CD4-positive, alpha-beta T cell treated with Interleukin-1 beta for 1 hour (primary cell): ENCODE results near the gene ARHGEF7.

Experiments used
- DNase-seq, 2 donors: peaks; one replicate each; pipeline ENCODE4 v3.0.0-alpha.2; 2020 to 2022

The ARHGEF7 gene

DNA sequence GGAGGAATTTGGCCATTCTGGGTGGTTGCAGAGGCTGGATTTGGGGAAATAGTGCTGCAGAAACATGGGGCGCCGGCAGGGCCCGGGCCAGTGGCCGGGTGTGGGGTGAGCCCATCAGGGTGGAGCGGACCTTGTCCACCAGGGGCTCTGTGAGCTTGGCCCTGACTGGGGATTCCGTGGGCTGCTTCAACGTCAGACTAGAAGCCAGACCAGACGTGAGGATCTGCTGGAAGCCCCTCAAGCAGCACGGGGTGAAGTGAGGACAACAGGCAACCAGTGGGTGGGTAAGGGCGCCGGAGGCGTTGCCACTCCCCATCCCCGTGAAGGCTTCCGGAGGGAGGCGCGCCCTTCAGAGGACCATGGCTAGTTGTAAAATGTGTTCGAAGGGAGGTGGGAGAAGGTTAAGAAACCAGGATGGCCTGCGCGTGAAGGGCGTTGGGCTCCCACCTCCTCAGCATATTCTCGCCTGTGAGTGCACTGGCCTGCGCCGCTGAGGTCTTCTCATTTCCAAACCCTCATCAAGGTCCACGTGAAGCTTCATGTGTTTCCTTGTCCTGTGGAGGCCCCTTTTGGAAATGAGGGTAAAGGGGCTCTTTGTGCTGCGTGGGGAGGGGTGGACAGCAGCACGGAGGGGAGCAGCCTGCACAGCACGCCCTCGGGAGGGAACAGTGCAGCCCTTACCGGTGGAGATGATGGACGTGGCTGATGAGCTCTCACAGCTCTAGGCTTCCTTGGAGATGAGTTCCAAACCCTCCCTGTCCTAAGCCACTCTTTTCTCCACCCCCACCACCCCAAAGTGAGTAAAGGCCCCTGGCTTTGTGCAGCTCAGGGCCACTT lies 213.7 kb downstream of the ARHGEF7 start:
- no peak for DNase-seq

GRCh38 chr13:111329641-111330040 lies 214.5 kb downstream of the ARHGEF7 start:
- DNase-seq = no peak

GRCh38 chr13:111330066-111330610 lies 215.0 kb downstream of the ARHGEF7 start:
- no peak for DNase-seq

DNA sequence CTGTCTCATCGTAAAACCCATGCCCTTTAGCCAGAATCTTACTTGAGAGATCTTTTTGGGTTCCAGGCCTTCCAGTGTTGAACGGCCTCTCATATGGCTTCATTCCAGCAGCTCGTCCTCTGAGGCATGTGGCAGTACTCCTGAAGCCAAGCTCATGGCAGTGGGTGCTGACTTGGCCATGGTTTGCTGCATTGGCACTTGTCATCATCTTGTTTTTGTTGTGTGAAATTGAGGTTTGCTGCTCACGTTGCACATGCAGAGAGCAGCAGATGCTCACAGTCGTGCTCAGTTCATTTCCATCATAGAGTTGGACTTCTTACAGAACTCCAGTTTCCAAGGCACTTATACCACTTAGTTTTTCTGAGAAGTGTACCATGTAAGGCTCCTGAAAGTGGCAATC lies 220.2 kb downstream of the ARHGEF7 start:
- DNase-seq = no peak

GRCh38 chr13:111336666-111337065 lies 221.6 kb downstream of the ARHGEF7 start:
- no peak for DNase-seq

GRCh38 chr13:111337206-111337605 lies 222.1 kb downstream of the ARHGEF7 start:
- no peak for DNase-seq

DNA sequence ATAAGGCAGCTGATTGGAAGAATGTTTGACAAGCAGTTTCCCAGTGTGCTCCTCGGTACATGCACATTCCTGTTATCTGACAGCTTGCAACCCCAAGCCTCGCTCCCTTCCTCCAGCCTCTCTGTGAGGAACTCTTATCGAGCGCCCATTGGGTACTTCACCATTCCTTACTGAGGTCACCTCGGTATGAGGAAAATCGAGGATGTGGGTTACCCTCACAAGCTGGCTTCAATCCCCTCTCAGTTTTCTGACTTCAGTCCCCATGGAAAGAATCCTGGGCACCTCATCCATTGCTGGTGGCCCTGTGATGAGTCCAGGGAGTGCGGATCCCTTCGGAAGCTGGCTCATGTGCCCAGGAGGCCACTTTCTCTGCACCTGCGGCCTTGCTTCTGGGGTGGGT lies 222.6 kb downstream of the ARHGEF7 start:
- DNase-seq = no peak

- DNase-seq = no peak
Observed at GRCh38 chr13:111338841-111339240, 223.7 kb downstream of the ARHGEF7 start.

DNA sequence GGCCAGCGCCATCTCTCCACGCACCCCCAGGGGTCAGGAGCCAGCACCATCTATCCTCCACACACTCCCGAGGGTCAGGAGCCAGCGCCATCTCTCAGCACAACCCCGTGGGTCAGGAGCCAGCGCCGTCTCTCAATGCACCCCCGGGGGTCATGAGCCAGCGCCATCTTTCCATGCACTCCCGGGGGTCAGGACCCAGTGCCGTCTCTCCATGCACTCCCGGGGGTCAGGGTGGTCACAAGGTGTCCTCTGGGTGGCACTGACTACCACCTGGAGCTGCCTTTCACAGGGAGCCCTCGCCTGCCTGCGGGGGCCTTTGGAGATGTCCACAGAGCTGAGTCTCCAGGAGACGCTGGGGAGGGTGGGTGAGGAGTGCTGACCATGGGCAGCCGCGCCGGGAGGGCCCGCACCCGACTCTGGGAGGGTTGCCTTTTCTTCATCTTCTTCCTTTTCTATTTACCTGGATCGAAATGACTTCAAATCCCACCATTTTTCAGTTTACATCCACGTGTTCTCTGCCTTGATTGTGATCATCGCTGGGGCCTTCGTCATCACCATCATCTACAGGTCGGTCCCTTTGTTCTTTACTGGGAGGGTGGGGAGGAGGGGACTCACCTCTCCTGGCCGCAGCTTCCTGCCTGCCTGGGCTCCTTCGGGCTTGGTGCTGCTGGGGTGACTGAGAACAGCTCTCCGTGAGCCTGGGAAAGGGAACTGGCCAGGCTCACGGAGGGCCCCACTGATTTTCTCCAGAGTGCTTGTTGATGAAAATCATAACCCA lies 224.4 kb downstream of the ARHGEF7 start:
- no peak for DNase-seq

- no peak for DNase-seq
Observed at GRCh38 chr13:111341886-111342285, 226.8 kb downstream of the ARHGEF7 start.

DNA sequence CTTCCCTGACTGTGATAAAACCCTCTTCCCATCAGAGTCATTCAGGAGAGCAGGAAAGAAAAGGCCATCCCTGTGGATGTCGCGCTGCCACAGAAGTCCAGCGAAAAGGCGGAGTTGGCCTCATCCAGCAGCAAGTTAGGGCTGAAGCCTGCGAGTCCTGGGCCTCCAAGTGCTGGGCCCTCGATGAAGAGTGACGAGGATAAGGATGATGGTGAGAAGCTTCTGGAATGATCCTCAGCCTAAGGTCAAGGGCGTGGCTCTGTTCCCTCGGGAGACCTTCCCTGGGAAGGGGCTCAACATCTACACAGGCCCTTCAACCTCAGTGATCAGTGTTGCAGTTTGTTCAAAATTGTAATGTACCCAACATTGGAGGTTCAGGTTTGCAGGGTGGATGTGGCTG lies 227.6 kb downstream of the ARHGEF7 start:
- no peak for DNase-seq

DNA sequence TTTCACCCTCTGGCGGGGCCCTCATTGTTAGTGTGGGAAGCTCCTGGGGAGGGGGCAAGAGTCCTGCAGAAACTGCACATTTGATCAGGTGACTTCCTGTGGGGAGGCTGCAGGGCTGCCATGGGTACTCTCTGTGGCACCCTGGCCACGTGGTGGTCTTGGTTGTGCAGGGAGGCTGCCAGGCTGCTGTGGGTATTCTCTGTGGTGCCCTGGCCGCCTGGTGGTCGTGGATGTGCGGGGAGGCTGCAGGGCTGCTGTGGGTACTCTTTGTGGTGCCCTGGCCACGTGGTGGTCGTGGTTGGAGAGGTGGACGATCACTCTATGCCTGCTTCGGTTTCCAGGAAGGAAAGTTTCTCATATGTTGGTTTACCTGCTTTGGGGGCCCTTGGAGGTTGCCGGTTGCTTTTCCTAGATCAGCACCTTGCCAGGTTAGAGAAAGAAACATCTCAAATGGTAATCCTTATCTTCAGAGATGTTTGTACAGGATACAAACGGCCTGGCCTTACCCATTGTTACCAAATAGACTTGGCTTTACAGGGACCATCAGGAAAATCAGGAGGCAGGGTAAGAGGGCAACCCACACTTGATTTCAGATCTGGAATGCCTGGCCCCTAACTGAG lies 228.2 kb downstream of the ARHGEF7 start:
- no peak for DNase-seq

GRCh38 chr13:111344471-111345191 lies 229.5 kb downstream of the ARHGEF7 start:
- no peak for DNase-seq

DNA sequence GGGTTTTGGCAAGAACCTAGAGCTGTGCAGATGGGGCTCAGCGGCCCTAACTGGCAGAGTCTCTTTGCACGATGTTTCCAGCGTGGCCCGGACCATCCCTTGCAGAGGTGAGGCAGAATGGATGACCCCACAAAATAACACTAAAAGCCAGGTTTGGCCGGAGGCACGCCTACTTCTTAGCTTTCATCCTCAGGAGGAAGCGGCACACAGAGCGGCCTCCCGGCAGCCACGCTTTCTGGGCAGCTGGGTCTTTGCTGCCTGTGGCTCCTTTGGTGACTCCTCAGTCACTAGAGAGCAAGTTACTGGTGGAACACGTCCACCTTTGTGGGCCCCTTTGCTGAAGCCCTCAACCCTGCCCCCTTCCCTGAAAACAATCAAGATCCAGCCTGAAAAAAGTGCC lies 230.6 kb downstream of the ARHGEF7 start:
- no peak for DNase-seq

DNA sequence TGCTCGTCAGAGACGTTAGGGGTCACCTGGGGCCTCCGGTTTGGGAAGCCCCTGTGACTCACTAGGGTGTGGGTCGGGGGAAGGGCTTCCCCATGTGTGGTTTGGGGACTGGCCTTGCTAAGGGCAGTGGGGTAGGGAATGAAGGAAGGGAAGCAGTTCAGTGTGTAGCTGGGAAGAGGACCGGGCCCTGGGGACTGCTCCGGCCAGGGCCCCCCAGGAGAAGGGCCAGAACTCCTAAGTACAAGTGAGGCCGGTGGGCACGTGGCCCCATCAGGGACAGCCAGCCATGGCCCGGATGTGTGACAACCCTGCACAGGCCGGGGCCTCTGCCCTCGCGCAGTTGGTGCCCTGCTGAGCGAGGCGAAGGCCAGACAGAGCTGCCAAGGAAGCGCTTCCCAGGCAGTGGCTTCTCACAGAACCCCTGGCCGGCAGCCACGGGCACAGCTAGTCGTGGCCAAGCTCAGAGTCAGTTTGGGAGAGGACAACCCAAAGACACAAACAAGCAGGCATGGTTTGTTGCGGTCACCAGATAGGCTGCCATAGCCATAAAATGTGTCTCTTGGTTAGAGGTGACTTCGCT lies 231.1 kb downstream of the ARHGEF7 start:
- no peak for DNase-seq

- no peak for DNase-seq
Observed at GRCh38 chr13:111347438-111347837, 232.3 kb downstream of the ARHGEF7 start.

DNA sequence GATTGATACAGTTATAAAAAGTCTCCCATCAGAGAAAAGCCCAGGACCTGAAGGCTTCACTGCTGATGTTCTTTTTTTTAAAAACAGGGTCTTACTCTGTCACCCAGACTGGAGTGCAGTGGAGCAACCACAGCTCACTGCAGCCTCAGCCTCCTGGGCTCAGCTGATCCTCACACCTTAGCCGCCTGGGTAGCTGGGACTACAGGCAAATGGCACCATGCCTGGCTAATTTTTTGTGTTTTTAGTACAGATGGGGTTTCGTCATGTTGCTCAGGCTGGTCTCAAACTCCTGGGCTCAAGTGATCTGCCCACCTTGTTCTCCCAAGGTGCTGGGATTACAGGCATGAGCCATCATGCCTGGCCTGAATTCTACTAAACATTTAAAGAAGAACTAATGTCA lies 238.4 kb downstream of the ARHGEF7 start:
- no peak for DNase-seq

GRCh38 chr13:111354789-111355188 lies 239.7 kb downstream of the ARHGEF7 start:
- no peak for DNase-seq
